ENCODE data around the gene TTBK2.

GRCh38 chr15:42694398-42694797 is 226.2 kb downstream of the TTBK2 start:
- TF ChIP-seq EP300 (IDR thresholded peaks at IDR 0.05; ENCODE audit: low read depth) (no peak), CTCF (IDR thresholded peaks at IDR 0.05) (no peak), POLR2A (IDR thresholded peaks at IDR 0.05) (no peak), POLR2AphosphoS5 (IDR thresholded peaks at IDR 0.05) (no peak)

Data from transverse colon (tissue), 4 donors.